NOMO-1 treated with dmso at 0.1 percent for 144 hours (cell line): ENCODE measurements around the gene KDM7A.
"Not testable (repeated sequence)": the region's sequence is repeated elsewhere in the genome, so short reads cannot be mapped to it uniquely, and the experiment has no call there.

Source experiments
- DNase-seq: peaks from one replicate; lab custom pipeline; 2025; ENCODE audit not compliant: unreplicated experiment; lab: John Stamatoyannopoulos, UW

Gene KDM7A

GRCh38 chr7:140202942-140203341 lies 26.2 kb upstream of the KDM7A start:
- not testable (repeated sequence) for DNase-seq

- DNase-seq: no peak
Observed at GRCh38 chr7:140201393-140201792, 24.6 kb upstream of the KDM7A start.

DNA sequence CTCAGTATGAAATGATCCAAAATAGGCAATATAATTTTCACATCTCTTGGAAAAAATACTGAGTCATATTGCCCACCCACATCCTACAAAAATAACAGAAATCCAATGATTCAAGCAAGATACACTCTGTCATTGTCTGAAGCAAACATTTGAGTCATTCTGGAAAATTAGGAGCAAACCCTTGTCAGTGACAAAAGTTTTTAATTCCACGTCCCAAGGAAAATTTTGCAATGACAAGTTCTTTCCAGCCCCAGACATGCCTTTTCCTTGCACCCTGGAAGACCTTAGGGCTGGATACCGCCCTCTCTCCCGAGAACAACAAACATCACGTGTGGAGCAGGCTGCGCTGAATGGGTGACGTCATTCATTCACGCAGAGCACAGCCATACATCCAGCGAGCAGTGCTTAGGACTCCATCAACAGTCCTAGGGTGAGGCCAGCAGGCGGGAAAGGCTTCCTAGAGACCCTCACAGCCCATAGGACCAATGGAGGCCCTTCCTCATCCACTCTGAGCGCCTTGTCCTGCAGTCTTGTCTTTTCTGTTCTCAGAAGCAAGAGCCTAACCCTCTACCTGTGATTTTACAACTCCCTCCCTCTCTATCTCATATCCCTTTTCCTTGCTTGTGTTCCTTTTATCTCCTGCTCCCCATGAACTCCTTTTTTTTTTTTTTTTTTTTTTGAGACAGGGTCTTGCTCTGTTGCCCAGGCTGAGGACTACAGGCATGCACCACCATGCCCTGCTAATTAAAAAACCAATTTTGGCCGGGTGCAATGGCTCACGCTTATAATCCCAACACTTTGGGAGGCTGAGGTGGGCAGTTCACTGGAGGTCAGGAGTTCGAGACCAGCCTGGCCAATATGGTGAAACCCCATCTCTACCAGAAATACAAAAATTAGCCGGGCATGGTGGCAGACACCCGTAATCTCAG lies 23.5 kb upstream of the KDM7A start:
- DNase-seq: no peak

DNA sequence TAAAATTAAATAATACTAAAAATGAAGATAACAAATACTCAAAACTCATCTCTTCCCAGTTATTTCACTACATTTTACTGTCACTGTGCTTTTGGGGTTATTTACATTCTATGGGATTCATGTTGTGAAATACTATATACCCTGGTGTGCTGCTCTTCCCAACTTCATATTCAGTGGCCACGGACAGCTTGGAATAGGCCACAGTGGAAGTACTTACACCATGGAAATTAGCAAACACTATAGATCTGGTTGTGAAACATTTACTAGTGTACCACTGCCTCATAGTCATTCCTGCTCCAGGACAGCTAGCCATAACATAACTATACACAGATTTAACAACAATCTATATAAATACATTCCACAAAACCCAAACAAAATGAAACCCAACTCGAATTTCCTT lies 21.2 kb upstream of the KDM7A start:
- no peak for DNase-seq

DNA sequence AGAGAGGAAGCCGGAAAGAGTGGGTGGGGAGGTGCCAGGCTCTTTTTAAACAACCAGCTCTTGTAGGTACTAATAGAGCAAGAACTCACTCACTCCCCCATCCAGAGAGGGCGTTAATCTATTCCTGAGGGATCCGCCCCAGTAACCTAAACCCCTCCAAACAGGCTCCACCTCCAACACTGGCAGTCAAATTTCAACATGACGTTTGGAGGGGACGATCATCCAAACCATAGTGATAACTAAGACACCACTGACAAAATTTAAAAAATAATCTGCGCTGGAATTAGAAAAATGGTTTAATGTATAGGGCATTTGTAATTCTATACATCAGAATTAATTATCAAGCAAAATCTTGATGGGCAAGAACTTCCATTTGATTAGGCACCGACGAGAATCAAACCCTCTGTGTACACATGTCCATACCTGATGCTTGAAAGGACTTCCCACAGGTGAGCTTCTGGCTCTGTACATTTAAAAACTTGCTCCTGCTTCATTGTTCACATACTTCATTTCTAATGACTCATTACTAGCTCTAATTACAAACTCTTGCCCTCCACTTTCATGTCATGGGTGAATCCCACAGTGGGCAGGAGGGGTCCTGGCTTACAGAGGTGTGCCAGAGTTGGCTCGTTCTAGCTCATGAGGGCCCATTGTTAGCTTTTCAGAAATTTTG lies 20.6 kb upstream of the KDM7A start:
- no peak for DNase-seq

- DNase-seq: no peak
Observed at GRCh38 chr7:140196361-140197217, 19.8 kb upstream of the KDM7A start.

DNA sequence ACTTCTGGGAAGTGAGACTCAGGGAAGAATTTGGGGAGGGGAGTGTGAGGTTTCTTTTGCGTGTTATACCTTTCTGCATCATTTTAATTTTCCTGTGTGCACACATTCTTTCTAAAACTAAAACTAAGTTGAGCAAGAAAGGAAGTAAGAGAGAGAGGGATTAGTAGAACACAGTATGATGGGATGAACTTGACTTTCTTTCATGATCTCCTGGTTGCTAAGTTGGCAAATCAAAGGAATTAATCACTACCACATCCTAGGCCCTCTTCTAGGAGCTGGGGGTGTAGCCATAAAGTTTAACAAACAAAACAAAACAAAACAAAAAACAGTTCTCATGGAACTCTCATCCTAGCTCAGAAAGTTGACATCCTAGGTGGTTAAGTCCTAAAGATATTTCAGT lies 19.1 kb upstream of the KDM7A start:
- no peak for DNase-seq

DNA sequence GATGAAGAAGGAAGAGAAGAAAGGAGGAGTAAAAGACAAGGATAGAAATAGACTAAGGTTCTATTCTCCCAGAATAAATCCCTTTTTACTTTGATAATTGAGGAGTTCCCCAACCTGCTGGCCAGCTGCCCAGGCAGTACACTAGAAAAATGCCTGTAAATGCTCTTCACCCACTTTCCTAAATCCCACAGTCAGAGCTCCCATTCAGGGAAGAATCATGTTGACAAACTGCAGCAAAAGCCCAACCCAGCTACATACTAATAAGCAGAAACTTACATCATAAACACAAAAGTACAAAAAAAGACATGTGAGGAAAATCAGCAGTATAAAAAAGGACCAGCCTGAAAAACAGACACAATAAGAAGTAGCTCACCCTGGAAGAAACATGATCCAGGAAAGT lies 15.8 kb upstream of the KDM7A start:
- no peak for DNase-seq

- no peak for DNase-seq
Observed at GRCh38 chr7:140192176-140192575, 15.4 kb upstream of the KDM7A start.

DNA sequence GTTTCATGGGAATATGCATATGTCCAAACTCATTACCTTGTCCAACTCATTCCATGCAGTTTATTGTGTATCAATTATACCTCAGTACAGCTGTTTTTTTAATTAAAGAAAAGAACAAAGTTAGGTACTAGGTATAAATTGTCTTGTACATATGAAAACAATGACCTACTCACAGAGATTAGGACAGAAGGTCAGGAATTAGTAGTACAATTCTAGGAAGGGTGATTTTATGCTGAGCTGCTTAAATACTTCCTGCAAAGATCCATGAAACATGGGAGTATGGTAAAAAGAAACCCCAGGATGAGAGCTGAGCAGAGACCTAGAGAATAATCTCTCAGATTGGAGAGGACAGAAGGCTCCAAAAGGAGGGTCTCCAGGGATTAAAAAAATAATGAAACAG lies 13.8 kb upstream of the KDM7A start:
- no peak for DNase-seq

DNA sequence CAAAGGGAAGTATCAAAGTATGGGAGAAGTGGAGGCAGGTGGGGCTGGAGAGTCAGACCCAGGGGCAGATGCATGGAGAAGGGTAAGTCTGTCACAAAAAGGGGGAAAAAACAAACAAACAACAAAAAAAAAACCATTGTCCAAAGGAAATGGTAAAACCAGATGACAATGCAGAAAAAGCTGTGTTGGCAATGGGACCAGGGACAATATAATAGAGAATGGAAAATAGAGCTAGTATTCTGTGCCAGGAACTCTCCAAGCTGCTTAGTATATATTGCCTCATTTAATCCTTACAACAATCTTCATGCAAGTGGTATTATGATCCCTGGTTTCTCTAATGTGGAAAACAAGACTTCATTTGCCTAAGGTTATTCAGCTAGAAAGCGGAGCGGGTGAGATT lies 13.1 kb upstream of the KDM7A start:
- no peak for DNase-seq

DNA sequence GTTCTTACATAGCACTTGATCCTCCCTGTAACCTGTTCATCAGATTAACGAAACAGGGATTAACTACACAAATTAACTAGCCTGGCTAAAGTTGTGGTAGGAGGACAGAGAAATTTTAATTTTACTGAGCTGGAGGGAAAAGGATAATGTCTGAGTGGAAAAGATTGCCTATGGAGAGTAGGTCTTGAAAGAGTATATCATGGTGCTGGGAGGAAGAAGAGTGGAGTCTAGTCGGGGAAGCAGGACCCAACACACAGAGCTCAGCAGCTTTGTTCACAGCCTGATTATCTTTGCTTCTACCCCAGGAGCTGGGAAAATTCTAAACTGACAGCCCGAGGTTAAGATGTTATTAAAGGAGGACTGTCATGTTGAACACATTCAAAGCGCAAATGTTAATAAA lies 6.1 kb upstream of the KDM7A start:
- no peak for DNase-seq

- DNase-seq: no peak
Observed at GRCh38 chr7:140179339-140179738, 2.6 kb upstream of the KDM7A start.

- no peak for DNase-seq
Observed at GRCh38 chr7:140176122-140176701, 571 bp downstream of the KDM7A start.

DNA sequence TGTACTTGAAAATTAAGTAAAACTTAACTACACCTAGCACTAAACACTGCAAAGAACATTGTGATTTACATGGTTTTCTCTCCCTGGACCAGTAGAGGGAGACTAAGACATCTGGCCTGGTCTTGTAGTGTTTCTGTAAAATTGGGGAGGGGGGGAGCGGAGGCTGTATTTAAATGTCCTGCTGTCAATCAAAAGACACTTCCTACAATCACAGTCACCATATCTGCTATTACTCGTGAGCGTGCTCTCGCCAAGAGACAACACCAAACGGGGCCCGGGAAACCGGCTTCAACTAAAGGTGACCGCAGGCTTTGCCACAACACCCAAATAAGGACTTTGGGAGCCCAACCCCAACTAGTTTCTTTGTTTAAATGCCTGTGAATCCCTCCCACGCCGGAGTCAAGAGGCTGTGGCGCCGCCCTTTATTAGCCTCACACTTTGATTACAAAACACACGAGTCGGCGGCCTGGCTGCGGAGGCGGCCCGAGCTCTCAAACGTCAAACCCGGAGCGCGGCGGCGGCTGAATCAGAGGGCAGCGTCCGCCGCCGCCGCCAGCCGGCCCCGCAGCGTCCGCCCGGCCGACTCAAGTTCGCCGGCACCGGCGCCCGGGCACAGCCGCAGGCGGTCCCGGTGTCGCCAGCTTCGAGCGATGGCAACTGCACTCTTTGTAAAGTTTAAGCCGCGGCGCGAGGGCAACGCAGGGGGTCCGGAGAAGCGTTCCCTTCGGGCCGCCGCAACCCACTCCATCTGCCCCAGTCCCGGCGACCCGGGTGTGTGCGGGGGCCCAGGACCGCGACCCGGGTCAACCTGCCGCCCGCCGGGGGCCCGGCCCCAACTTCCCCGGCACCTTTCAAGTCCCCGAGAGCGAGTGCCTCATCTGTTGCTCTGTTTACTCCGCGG lies 1.3 kb downstream of the KDM7A start:
- DNase-seq: peak; percentile 51

DNA sequence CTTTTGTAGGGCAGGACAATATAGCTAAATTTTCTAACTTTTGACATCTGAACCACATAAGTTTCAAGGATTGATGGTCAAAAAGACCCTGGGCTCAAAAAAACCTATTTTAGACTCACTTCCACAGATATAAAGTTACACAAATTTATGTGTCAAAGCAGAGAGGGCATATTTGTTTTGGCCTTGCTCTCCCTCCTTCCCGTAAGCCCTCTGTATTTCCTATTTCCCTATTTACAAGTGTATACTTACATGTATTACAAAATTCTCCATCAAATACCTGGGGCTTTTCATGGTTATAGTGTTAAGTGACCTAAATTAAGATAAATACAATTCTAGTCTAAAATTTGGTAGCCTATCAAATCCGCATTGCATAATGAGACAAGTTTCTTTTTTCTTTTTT lies 2.6 kb downstream of the KDM7A start:
- DNase-seq: no peak

DNA sequence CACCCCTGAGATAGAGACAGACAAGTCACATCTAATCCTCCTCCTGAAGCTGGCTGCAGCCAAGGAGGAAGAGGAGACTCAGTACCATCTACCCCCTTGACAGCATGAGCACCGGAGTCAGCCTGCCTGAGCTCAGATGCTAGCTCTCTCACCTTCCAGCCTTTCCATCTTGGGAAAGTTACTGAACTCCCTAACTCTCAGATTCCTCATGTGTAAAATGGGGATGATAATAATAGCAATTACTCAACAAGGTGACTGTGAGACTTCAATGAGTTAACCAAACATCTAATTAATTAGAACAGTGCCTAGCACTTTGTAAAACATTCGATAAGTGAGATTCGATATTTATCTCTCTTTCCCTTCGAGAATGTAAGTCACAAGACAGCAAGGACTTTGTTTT lies 6.4 kb downstream of the KDM7A start:
- no peak for DNase-seq

DNA sequence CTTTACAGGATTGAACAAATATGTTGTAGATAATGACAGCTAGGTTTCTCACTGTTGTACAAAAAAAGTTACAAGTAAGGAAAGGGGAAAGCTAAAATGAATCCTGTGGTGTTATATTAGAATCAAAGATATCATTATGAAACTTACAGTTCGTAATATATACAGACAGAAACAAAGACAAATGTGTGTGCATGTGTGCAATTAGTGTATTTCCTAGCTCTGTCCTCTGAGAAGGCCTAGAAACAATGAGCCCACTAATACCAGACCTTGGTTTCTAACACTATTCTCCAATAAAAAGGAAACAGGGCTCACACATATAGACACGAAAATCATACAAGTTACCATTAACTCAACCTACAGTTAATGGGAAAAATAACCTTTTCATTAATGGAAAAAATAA lies 8.0 kb downstream of the KDM7A start:
- no peak for DNase-seq

- DNase-seq: no peak
Observed at GRCh38 chr7:140165422-140165821, 11.4 kb downstream of the KDM7A start.

GRCh38 chr7:140162081-140162480 lies 14.7 kb downstream of the KDM7A start:
- not testable (repeated sequence) for DNase-seq
